Erythroblast (primary cell): ENCODE measurements around the gene MAVS.
"Not testable (repeated sequence)": the region's sequence is repeated elsewhere in the genome, so short reads cannot be mapped to it uniquely, and the experiment has no call there.

Source experiments
- DNase-seq, 2 experiments: peaks; one replicate each; lab custom pipeline; 2025; lab: John Stamatoyannopoulos, UW
- GATA1 ChIP-seq: IDR thresholded peaks from 2 replicates; pipeline ENCODE4 v1.6.1; 2011; ENCODE audit warnings: low read depth, mild to moderate bottlenecking, control low read depth, low read length, moderate library complexity
- POLR2A ChIP-seq: IDR thresholded peaks from 2 replicates; pipeline ENCODE4 v1.6.1; 2011; ENCODE audit warnings: mild to moderate bottlenecking, low read length

The MAVS gene

GRCh38 chr20:3871550-3872265 is 25.1 kb downstream of the MAVS start:
- TF ChIP-seq POLR2A (no peak), GATA1 (no peak)
- peak; percentile 40 to 73 for DNase-seq

GRCh38 chr20:3873507-3873906 is 26.9 kb downstream of the MAVS start:
- no peak for TF ChIP-seq GATA1
- TF ChIP-seq POLR2A: no peak
- DNase-seq: no peak

- DNase-seq: no peak
- no peak for TF ChIP-seq GATA1
- no peak for TF ChIP-seq POLR2A
These were observed 27.7 kb downstream of the MAVS start for GRCh38 chr20:3874194-3874844.

- DNase-seq: no peak
- TF ChIP-seq GATA1 (no peak), POLR2A (peak; percentile 21)
These were observed 28.8 kb downstream of the MAVS start for GRCh38 chr20:3875378-3875974.

- no peak for TF ChIP-seq GATA1
- no peak for TF ChIP-seq POLR2A
- no peak for DNase-seq
These were observed 29.4 kb downstream of the MAVS start for GRCh38 chr20:3876000-3876399.

- no peak for DNase-seq
- TF ChIP-seq GATA1: no peak
- TF ChIP-seq POLR2A: no peak
These were observed 30.0 kb downstream of the MAVS start for GRCh38 chr20:3876676-3877075.

GRCh38 chr20:3878921-3879274 is 32.3 kb downstream of the MAVS start:
- DNase-seq: not testable (repeated sequence)

GRCh38 chr20:3885715-3886114 is 39.1 kb downstream of the MAVS start:
- TF ChIP-seq GATA1 (no peak), POLR2A (no peak)
- DNase-seq: no peak

GRCh38 chr20:3887876-3888620 is 41.4 kb downstream of the MAVS start:
- TF ChIP-seq GATA1 (no peak), POLR2A (no peak)
- DNase-seq: no peak

GRCh38 chr20:3888622-3889488 is 42.2 kb downstream of the MAVS start, which contains the start of gene PANK2:
Gene PANK2 (plus strand): TSS chr20:3889387.
- no peak for TF ChIP-seq GATA1
- peak; percentile 95 for TF ChIP-seq POLR2A
- peak; percentile 98 to 99 for DNase-seq

- TF ChIP-seq GATA1: no peak
- peak; percentile 47 for TF ChIP-seq POLR2A
- peak; percentile 73 to 80 for DNase-seq
These were observed 43.1 kb downstream of the MAVS start for GRCh38 chr20:3889489-3890397.

- peak; percentile 52 to 63 for DNase-seq
- TF ChIP-seq POLR2A (peak; percentile 22), GATA1 (no peak)
These were observed 43.7 kb downstream of the MAVS start for GRCh38 chr20:3890398-3890751.
